SH-SY5Y (cell line): ENCODE measurements around the gene JADE3.

Experiments used
- GATA2 ChIP-seq: IDR thresholded peaks from 2 replicates; pipeline ENCODE4 v1.6.1; 2011; ENCODE audit warnings: mild to moderate bottlenecking, low read depth, low read length
- GATA3 ChIP-seq: IDR thresholded peaks from 2 replicates; pipeline ENCODE4 v1.6.1; 2011; ENCODE audit warnings: low read depth, mild to moderate bottlenecking, low read length, moderate library complexity

DNA sequence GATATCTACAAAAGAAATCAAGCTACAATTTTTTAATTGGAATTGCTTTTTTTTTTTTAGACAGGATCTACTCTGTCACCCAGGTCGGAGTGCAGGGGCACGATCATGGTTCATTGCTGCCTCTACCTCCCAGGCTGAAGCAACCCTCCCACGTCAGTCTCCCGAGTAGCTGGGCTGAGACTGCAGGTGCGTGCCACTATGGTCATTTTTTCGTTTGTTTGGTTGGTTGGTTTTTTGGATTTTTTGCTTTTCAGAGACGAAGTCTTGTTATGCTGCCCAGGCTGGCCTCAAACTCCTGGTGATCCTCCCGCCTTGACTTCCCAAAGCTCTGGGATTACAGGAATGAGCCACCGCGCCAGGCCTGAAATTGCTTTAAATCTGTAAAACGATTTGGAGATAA is 181.6 kb downstream of the JADE3 start:
- TF ChIP-seq GATA3 (no peak), GATA2 (no peak)
